IPS-11a (cell line): Measurements from ENCODE around the gene NRG3.
"Not testable (repeated sequence)": the region's sequence is repeated elsewhere in the genome, so short reads cannot be mapped to it uniquely, and the experiment has no call there.

ENCODE experiments used
- H3K4me3 ChIP-seq: one replicate; pipeline ENCODE4 v1.5.1; 2013; ENCODE audit warnings: low read depth, low read length, control low read depth

The NRG3 gene

DNA sequence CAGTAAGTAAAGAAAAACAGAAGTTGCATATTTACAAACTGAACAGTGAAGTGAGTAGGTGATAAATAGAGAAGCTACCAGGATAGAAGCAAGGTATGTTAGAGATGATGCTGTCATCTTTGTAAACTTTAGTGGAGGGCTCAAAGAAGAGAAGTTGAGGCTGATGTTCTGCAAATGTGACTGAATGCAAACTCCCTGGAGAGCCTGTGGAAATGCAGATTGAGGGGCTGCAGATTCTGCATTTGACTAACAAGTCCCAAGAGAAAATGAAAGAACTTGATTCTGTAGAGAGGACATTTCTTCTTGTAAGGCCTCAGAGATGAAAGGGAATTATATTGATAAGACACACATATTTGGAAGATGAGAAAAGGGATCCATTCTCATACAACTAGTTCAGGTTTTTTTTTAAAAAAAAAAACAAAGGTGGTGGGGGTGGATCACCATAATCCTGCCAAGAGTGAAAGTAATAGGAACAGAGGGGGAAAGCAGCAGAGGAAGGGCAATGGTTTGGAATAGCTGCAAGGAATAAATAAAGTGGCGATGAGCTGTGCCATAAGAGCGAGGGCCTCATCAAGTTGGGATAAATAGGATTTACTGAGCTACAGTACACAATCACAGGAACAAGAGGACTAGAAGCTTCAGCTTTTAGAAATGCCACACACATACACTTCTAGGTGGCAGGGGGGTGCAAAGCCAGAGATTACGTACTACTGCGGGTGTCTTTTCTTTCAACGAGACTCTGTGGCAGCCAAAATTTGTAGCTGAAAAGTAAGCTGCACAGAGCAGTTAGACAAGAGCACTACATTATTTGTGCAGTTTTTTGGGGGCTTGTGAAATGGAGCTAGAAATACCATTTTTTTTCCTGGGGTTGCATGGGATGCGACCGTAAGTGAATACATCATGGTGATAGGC is 778.5 kb downstream of the NRG3 start:
- H3K4me3 ChIP-seq = no peak overlapping the region

- no peak overlapping the region for H3K4me3 ChIP-seq
Measured at GRCh38 chr10:82660205-82660604, 785.2 kb downstream of the NRG3 start.

GRCh38 chr10:82660986-82661385 is 786.0 kb downstream of the NRG3 start:
- no peak overlapping the region for H3K4me3 ChIP-seq

DNA sequence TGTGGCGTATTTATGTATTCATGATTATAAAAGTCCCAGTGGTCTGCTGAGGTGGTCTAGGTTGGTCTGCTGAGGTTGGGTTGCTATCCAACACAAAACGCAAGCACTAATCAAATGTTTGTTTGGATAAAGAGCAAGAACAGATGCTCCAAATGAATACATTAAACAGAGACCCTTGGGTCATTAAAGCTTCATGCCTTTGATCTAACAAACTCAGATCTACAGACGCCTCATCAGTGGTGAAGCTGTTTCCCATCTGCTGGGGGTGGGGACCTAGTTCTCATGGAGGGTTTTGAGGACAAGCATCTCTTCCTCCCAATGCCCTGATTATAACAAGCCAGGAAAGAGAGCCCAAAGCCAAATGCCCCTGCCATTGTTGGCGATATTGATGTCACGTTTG is 786.7 kb downstream of the NRG3 start:
- no peak overlapping the region for H3K4me3 ChIP-seq

GRCh38 chr10:82668221-82668895 is 793.4 kb downstream of the NRG3 start:
- H3K4me3 ChIP-seq = no peak overlapping the region

GRCh38 chr10:82674036-82674435 is 799.0 kb downstream of the NRG3 start:
- no peak overlapping the region for H3K4me3 ChIP-seq

DNA sequence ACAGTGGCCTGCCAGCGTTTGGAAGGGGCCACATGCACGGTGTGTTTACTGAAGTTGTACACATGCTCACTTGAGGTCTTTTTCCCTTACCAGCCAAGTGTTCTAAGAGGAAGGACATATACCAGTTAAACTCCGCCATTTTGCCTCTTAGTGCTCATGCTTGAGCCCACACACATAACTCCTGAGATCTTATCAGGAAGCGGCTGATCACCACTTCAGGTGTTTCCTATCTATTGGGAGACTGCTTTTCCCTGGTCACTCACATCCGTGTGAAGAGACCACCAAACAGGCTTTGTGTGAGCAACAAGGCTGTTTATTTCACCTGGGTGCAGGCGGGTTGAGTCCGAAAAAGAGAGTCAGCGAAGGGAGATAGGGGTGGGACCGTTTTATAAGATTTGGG is 802.9 kb downstream of the NRG3 start:
- not testable (repeated sequence) for H3K4me3 ChIP-seq

DNA sequence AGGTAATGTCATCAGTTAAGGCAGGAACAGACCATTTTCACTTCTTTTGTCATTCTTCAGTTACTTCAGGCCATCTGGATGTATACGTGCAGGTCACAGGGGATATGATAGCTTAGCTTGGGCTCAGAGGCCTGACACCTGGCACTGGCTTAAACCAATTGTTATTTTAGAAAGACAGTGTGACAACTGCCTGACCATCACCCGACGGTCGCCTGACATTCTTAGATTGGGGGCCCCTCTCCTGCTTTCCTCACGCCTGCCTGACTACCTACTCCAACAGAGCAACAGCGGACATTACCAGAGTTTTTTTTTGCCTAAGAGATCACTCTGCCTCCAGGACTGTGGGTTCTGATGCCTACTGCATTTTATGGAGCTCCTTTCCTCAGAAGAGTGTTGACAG is 803.5 kb downstream of the NRG3 start:
- not testable (repeated sequence) for H3K4me3 ChIP-seq

- H3K4me3 ChIP-seq = no peak overlapping the region
Measured at GRCh38 chr10:82680608-82681007, 805.6 kb downstream of the NRG3 start.

DNA sequence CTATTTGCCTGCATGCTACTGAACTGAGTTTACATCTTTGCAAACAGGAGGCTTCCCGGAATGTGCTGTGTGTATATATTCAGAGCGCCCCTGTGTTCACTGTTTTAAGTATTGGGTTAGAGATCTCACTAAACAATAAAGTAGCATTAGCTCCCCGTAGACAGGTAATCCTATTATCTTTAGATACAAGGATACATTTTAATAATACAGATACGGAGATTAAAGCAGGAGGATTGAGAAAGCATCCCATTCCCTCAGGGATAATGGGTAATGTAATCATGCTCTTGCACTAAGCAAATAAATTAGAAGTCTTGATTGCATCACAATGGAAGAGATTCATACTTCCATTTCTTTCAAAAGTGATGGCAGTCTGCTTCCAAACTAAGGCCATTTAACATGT is 809.0 kb downstream of the NRG3 start:
- no peak overlapping the region for H3K4me3 ChIP-seq

DNA sequence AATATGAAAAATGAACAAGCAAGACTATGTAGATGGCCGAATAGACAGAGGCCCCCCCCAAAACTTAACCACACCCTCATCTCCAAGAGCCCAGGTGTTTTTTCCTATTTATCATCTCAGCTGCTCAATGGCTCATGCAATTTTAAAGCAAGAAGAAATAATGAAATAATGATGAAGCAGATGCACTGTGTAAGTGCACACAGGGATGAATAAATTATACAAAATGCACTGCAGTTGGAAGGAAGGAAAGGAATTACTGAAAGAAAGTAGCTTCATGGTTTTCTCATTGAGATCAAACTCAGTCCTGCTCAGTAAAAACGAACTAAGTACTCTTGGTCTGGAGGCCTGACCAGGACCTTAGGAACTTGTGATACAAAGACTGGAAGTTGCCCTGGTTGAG is 810.1 kb downstream of the NRG3 start:
- H3K4me3 ChIP-seq = no peak overlapping the region

DNA sequence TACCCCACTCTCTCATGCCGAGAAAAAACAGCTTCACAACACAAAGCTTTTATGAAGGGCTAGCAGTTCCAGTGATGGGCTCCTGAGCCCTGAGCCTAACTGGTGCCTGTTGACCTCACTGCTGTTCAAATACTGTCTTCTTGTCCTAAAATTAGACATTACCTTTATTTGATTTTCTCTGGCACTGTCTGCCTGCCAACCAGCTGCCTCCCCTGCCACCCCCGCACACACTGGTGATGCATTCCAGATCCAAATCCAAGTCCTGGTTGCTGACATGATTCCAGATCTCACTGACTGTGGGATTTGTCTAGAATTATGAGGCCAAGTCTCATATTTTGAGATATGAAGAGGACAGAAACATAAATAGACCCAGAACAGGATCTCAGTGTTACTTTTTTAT is 816.2 kb downstream of the NRG3 start:
- H3K4me3 ChIP-seq = no peak overlapping the region

DNA sequence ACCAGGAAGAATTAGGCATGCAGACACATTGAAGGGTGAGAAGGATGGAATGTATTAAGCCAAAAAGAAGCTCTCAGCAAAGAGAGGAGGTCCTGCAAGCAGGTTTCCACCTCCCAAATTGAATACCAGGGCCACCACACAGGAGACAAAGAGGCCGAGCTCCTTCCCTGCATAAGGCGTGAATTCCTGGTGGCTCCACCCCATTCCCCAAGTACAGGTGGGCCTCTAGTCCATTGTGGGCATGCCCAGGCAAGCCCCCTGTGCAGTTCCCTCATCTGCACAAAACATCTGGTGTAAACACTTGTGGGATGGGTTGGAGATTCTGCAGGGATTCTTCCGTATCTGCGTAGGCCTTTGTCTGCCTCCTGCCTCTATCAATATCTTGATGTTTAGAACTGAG is 817.5 kb downstream of the NRG3 start:
- H3K4me3 ChIP-seq = no peak overlapping the region

DNA sequence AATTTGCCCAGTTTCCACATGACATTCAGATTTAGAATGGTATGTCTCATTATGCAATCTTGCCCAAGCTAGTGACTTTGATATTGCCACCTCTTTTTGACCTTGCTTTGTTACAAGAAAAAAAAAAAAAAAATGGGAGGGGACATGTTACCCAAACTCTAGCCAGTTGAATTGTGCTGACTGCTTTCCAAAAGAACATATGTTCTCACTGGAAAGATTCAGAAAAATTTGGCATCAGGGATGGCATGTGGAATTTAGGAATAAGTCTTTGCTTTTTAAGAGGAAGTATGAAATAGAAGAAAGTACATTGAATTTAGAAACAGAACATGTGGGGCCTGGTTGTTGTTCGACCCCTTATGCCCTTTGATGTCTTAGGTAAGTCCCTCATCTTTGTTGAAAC is 846.8 kb downstream of the NRG3 start:
- no peak overlapping the region for H3K4me3 ChIP-seq

DNA sequence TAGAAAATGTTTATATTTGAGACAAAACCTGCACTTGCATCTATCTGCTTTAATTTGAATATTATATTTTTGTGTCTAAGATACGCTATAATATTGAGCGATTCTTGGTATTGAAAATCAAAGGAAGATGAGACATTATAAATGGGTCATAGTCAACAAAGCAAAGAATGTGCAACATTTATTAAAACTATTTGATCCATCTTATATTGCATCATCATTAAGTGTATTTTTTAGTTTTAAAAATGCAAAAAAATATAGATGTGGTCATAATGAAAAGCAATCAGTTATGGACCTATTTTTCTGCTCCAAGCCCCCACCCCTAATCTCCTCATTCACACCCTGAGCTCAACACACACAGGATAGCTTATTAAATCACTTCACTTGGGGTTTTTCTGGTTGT is 847.3 kb downstream of the NRG3 start:
- no peak overlapping the region for H3K4me3 ChIP-seq

DNA sequence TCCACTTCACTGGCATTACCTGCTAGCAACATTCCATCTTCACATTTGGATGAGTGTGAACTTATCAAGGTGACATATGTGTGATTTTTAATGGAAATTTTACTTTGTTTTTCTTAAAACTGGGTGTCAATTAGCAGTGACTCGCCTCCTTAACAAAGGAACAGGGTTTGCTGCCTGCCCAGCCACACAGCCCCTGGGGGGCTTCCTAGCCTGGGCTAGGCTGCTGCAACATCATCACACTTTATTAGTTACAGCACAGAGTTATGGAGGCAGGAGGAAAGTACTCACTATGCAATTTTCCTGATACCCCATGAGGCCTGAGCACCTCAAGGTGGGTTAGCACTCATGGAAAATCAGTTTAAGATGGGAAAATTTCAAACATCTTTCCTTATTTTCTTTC is 861.3 kb downstream of the NRG3 start:
- H3K4me3 ChIP-seq = no peak overlapping the region

DNA sequence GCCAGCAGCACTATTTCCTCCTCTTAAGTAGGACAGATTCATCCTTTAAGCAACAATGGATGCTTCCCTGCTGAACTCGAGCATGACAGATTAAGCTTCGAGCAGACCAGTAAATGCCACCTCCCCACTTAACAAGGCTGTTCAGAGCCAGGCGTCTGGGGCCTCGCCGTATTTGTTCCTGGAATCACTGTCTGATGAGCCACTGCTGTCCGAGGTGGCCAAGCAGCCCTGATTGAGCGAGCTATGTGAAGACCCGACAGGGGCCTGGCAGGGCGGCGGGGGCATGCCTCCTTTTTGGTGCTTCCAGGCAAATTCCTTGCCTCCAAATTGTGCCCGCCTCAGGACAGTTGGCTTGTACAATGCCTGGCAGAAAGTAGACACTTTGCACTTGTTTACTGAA is 862.6 kb downstream of the NRG3 start:
- no peak overlapping the region for H3K4me3 ChIP-seq

DNA sequence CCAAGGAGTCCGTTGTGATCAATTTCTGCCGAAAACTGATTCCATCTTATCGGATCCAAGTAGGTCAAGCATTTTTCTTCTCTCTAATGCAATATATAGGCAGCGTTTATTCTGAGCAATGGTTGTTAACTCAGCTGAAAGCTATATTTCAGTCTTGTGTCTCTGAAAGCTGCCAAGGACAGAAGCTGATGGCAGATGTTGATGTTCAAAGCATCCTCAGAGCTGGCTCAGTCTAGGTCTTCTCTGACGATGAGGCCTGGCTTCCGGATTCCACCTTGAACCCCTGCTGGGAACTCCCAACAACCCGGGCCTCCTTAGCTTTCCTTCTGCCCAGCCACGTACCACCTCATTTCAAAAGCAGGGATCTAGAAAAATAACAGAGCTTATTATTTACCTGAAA is 863.6 kb downstream of the NRG3 start:
- H3K4me3 ChIP-seq = no peak overlapping the region

GRCh38 chr10:82742478-82742877 is 867.5 kb downstream of the NRG3 start:
- H3K4me3 ChIP-seq = no peak overlapping the region

DNA sequence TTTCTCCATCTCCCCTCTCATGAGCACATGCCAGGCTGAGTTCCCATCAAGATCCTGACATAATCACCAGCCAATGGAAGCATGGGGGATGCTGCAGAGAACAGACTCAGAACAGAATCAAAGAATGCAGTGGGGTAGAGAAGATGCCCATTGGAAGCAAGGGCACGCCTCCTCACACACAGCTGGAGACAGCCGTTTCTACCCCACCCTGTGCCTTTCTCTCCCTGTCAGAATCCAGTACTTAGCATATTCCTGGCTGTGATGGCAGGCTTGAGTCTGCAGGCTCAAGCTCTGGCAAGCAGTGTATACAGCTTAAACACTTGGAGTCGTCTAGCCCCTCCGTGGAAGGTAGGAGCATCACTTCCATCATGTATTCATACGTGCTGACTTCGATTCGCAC is 867.9 kb downstream of the NRG3 start:
- no peak overlapping the region for H3K4me3 ChIP-seq

DNA sequence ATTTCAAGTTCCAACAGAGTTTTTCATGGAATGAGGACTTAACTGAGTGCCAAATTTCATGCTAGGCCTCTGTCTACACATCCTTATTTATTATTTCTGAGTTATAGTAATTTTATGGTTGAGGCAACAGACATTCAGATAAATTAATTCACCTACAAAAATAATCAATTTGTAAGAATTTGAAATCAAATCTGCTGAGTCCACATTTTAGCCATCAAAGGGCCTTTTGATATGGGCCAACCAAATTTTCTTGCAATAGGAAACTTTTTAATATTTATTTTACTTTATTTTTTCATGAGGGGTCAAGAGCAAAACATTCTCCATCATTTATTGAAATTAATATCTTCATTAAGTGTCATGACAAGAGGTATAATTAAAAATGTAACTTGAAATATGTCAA is 875.5 kb downstream of the NRG3 start:
- H3K4me3 ChIP-seq = no peak overlapping the region

DNA sequence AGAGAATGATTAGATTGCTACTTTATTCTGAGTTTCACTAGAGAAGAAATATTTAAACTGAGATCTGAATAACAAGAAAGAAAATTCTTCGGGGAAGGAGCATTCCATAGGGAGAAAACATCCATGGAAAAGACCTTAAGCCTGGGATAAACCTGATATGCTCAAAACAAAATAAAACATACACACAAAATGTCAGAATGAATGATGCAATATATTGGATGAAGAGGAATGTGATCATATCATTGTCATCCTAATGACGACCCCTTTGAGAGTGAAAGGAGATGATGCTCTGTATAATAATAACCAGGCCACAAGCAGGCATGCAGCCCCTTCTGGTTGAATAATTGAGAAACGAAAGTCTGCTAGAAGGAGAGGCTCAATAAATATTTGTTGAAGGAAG is 882.4 kb downstream of the NRG3 start:
- no peak overlapping the region for H3K4me3 ChIP-seq
